ENCODE data around the gene HMGN2. TPM values are rescaled to one million over a fixed set of nuclear protein-coding genes. Genes with fewer than 3 reads are reported as not detected.

HMGN2 gene
- total RNA-seq: 142 and 291 TPM in 2 replicates

GRCh38 chr1:26472320-26472900 lies at the start of gene HMGN2:
TSS of gene HMGN2 (plus strand) at chr1:26472440. CDS start at chr1:26472613, 173 bp downstream.

GRCh38 chr1:26431979-26432695 lies 40.1 kb upstream of the HMGN2 start, which contains the start of gene DHDDS:
TSS of gene DHDDS (plus strand) at chr1:26432321. CDS start at chr1:26432946, 625 bp downstream.

Other genes with a start within 250 kb of the HMGN2 start
- gene CEP85, start 238.2 kb upstream of the HMGN2 start, total RNA-seq: 8.6 and 12.3 TPM in 2 replicates
- gene SH3BGRL3, start 192.4 kb upstream of the HMGN2 start, total RNA-seq: 14.6 and 20.7 TPM in 2 replicates
- 2.3 and 4.5 TPM in 2 replicates for gene UBXN11, start 165.8 kb upstream of the HMGN2 start, total RNA-seq
- not detected in 2 replicates for gene CD52, start 154.5 kb upstream of the HMGN2 start, total RNA-seq
- 0.31 TPM in 1 of 2 replicates, not detected in the other for gene CRYBG2, start 118.3 kb upstream of the HMGN2 start, total RNA-seq
- gene ZNF683, start 99.7 kb upstream of the HMGN2 start, total RNA-seq: not detected in 2 replicates
- not detected in 2 replicates for gene LIN28A, start 61.6 kb upstream of the HMGN2 start, total RNA-seq
- 33.0 and 56.8 TPM in 2 replicates for gene DHDDS, start 40.1 kb upstream of the HMGN2 start, total RNA-seq
- 15.4 TPM in 2 replicates for gene RPS6KA1, start 57.3 kb downstream of the HMGN2 start, total RNA-seq
- gene ARID1A, start 223.6 kb downstream of the HMGN2 start, total RNA-seq: 12.5 and 49.2 TPM in 2 replicates